ENCODE results near the gene NPB.

NPB gene

DNA sequence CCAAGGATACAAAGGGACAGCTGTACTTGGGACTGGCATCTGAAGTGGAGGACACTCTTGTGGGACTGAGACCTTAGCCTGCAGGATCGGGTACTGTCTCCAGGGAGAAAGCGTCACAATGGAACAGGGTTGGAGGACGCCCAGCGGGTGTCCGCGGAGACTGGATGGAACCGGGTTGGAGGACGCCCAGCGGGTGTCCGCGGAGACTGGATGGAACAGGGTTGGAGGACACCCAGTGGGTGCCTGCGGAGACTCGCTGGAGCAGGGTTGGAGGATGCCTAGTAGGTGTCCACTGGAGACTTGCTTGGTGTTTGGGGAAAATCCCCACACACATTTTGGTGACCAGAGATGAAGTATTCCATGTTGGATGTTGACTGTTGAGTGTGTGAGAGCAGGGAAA, 45.2 kb downstream of the NPB start, which contains the start of gene MYADML2:
TSS of gene MYADML2 (minus strand) at position 45 of the 400 bp plus-strand sequence. CDS start 5,492 bp downstream, outside the sequence.
- no peak within 1 kb of the TSS for H3K4me3 ChIP-seq (replicated peaks in 1 of 2; ENCODE audit: low read depth in 2 of 2, low read length in 2 of 2)
- DNase-seq (ENCODE audit: low read depth in 2 of 2) = no peak
- TF ChIP-seq, protein P1, sequence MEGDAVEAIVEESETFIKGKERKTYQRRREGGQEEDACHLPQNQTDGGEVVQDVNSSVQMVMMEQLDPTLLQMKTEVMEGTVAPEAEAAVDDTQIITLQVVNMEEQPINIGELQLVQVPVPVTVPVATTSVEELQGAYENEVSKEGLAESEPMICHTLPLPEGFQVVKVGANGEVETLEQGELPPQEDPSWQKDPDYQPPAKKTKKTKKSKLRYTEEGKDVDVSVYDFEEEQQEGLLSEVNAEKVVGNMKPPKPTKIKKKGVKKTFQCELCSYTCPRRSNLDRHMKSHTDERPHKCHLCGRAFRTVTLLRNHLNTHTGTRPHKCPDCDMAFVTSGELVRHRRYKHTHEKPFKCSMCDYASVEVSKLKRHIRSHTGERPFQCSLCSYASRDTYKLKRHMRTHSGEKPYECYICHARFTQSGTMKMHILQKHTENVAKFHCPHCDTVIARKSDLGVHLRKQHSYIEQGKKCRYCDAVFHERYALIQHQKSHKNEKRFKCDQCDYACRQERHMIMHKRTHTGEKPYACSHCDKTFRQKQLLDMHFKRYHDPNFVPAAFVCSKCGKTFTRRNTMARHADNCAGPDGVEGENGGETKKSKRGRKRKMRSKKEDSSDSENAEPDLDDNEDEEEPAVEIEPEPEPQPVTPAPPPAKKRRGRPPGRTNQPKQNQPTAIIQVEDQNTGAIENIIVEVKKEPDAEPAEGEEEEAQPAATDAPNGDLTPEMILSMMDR (IDR thresholded peaks at IDR 0.05; ENCODE audit: low read depth, low read length) = no peak

DNA sequence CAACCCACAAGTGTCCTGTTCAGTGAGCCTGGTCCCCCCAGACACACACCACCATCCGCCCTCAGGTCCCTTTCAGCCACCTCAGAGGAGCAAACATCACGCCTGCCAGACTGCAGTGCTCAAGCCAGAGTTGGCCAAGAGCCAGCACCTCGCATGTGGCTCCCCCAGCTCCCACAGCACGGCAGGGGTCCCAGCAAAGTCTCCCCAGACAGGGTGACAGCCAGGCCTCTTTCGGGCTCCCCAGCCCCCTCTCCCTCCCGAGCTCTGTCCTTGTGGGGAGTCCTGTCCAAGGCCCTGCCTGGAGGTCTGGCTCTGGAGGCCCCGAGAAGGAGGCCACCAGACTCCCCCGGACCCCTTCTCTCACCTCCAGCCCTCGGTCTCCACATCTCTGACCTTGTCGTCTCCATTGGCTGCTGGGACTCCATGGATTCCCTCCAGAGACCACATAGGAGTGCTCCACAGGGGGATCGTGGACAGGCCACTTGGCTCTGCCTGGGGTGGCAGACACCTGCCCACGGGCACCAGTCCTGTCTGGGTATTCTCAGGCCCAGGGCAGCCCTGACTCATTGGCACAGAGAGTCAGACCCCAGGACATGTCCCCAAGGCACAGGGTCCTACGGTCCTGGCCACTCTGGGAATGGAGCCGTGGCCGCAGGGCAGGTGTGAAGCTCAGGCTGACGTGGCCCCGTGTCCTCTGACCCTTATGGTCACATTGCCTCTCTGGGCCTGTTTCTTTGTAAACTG, 46.8 kb downstream of the NPB start:
- no peak for DNase-seq (ENCODE audit: low read depth in 2 of 2)
- TF ChIP-seq, protein P1 (IDR thresholded peaks at IDR 0.05; ENCODE audit: low read depth, low read length) = no peak
- H3K4me3 ChIP-seq (replicated peaks in 1 of 2; ENCODE audit: low read depth in 2 of 2, low read length in 2 of 2) = no peak overlapping the region

DNA sequence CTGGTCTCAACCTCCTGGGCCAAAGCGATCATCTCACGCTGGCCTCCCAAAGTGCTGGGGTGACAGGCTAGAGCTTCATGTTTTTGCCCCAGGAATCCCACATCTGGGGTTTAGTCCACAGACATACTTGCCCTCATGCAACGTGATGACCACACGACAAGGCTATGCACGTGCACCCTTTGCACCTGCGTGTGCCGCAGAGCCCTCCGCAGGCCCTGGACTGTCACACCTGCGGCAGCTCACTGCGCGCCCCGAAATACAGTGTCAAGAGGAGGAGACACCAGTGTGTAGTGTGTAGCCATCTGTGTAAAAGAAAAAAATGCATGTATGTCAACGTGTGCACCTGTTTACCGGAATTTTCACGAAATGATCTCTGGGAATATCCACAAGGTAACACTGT, 48.5 kb downstream of the NPB start:
- TF ChIP-seq, protein P1 (IDR thresholded peaks at IDR 0.05; ENCODE audit: low read depth, low read length) = no peak
- DNase-seq (ENCODE audit: low read depth in 2 of 2) = no peak
- H3K4me3 ChIP-seq (replicated peaks in 1 of 2; ENCODE audit: low read depth in 2 of 2, low read length in 2 of 2) = no peak overlapping the region

DNA sequence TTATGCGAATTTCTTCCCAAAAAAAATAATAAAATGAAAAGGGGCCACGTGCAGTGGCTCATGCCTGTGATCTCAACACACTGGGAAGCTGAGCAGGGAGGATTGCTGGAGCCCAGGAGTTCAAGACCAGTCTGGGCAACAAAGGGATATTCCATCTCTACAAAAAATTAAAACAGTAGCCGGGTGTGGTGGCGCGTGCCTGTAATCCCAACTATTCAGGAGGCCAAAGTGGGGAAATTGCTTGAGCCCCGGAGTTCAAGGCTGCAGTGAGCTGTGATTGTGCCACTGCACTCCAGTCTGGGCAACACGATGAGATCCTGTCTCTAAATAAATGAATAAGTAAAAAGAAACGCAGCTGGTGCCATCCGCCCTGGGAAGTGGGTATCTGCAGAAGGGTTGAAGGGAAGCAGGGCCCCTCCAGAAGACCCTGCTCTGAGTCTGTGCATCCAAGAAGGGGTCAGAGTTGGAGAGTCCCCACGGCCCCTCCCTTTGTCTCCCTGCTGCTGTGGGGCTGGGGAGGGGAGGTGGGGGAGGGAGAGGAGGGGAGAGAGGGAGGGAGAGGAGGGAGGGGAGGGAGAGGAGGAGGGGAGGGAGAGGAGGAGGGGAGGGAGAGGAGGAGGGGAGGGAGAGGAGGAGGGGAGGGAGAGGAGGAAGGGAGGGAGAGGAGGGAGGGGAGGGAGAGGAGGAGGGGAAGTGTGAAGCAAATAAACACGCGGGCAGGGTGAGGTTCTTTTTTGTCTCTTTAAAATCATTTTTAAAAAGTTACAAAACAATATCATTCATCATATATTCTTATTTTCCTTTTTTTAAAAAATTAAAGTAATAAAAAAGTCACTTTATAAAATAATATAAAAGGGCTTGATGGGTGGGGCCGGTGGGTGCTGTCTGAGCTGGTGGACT, 50.0 kb downstream of the NPB start:
- TF ChIP-seq, protein P1 (IDR thresholded peaks at IDR 0.05; ENCODE audit: low read depth, low read length) = no peak
- no peak for DNase-seq (ENCODE audit: low read depth in 2 of 2)
- no peak overlapping the region for H3K4me3 ChIP-seq (replicated peaks in 1 of 2; ENCODE audit: low read depth in 2 of 2, low read length in 2 of 2)

Data from cardiac fibroblast (primary cell).